Inflammatory macrophage treated with lipopolysaccharide for 4 hours (primary cell): ENCODE measurements around the gene RANBP10.

Source experiments
- DNase-seq: peaks from one replicate; pipeline ENCODE4 v3.0.0-alpha.2; 2020

The RANBP10 gene

DNA sequence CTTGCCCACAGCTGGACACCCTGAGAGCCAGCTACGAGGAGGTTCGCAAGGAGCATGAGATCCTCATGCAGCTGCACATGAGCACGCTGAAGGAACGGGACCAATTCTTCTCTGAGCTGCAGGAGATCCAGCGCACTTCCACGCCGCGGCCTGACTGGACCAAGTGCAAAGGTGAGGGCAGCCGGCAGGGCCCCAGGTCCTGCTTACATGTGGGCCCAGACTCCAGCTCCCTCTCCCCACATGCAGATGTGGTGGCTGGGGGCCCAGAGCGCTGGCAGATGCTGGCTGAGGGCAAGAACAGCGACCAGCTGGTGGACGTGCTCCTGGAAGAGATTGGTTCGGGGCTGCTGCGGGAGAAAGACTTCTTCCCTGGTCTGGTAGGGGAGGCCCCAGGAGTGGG is 19.5 kb upstream of the RANBP10 start:
- no peak for DNase-seq

DNA sequence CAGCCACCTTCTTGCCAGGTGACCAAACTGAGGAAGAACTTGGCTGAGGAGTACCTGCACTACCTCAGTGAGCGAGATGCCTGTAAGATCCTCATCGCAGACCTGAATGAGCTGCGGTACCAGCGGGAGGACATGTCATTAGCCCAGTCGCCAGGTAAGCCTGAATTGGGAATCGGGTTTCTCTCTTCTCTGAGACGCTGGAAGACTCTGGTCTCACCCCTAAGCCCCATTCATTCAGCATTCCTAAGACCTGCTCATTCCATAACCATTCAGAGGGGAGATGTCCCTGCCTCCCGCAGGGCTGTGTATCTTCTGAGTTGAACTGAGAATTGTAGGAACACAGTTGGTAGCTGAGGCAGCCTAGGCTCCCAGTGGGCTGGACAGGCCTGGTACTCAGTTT is 18.8 kb upstream of the RANBP10 start:
- DNase-seq = no peak

DNA sequence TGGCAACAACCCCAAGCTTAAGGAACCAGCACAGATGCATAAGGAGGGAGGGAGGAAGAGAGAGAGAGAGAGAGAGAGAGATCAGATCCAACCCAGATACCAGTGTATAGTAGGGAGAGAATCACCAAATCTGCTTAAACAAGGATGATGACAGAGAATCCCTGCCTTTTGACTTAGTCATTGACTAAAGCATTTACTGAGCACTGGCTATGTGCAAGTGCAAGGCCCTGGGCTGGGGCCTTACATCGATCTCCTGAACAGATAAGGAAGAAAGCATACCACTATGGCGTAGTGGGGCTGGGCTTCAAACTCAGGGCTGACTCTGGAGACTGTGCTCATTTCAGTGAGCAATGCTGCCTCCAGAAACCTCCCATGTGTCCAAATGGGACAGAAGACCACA is 16.2 kb upstream of the RANBP10 start:
- DNase-seq = no peak

DNA sequence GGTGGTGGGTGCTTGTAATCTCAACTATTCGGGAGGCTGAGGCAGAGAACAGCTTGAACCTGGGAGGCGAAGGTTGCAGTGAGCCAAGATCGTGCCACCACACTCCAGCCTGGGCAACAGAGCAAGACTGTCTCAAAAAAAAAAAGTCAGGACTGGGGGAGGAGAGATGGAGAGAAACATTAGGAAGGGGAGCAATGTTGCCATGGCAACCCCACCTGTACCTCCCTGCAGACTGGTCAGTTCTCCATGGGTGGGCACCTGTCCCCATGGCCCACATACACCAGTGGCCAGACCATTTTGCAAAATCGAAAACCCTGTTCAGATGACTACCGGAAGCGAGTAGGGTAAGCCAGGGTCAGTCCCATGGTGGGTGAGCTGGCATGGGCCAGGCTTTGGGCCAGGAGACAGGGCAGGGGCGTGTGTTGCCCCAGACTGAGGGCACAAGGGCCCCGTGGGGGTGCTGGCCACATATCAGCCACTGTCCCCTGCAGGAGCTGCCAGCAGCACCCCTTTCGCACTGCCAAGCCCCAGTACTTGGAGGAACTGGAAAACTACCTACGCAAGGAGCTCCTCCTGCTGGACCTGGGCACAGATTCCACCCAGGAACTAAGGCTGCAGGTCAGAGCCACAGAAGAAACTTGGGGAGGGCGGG is 14.4 kb upstream of the RANBP10 start:
- no peak for DNase-seq

DNA sequence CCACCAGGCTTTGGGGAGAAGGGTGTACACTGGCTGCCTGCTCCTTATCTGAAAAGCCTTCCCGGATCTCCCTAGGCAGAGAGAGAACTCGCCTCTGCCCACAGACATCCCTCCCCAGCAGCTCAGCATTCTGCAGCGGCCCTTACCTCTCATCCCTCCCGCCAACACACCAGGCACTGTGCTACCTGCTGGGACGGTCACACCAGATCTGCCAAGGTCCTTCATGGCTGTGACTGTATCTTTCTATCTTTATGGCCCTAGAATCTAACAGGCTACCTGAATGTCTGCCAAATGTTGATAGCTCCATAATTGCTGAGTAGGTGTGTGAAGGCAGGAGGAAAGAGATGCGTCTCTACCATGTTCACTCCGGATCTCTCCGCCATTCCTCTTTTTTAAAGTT is 8.2 kb upstream of the RANBP10 start:
- no peak for DNase-seq

DNA sequence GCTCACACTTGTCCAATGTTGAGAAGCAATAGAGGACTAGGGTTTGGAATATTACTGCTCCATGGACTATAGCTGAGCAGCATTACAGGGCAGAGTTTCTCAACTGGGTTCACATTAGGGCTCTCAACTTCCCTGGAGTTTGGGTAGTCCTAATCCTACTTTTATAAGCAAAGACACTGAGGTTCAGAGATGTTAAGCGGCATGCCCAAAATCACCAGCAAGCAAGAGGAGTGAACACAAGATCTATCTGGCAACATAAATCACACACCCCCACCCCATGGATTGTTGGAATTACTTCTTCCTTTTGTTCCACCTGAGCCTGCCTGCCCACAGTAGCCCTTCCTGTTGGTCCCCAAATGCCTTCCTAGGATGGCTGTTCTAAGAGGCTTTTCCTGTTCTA is 5.5 kb upstream of the RANBP10 start:
- DNase-seq = no peak

DNA sequence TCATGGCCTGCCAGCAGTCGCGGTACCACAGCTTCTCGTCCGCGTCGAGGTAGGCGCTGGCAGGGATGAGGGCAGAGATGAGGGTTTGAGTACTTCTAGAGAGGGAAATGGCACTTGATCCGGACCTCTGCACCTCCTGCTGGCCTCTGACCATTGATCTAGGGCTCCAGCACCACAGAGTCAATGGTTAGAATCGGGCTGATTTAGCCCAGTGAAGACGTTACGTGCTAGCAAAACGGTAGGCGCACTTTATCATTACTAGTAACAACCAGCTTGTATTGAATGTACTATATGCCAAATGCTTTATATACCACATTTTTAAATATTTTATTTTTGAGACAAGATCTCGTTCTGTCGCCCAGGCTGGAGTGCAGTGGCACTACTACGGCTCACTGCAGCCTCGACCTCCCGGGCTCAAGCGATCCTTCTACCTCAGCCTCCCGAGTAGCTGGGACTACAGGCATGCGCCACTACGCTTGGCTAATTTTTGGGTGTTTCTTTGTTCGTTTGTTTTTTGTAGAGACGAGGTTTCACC is 855 bp upstream of the RANBP10 start:
- no peak for DNase-seq

DNA sequence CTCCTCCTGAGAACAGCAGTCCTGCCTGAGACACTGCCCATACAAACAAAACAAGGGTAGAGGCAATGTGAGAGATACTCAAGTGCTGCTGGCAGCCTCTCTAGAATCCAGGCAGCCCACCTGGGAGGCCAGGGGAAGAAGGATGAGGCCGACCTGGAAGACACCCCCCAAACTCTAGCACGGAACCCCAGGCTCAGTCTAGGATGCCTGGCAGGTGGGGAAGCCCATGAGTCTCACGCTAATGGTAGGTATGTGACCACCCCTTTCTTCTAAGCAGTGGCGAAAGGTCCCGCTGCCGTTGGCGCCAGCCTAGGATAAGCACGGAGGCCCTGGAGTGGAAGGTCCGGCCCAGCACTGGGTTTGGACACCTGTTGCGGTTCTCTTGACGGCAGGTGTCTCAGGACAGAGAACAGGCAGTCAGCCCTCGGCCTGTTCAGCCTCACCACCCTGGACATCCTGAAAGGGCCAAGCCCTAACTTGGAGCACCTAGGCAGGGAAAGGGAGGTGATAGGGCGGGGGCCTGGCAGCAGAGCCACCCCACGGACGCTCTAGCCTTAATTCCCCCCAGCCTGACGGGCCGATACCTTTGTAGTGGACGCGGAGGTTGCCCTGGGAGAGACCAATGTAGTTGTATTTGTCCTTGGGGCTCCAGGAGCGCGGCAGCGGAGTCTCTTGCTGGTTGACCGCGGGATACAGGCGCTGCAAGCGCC is 487 bp downstream of the RANBP10 start:
- DNase-seq = no peak

DNA sequence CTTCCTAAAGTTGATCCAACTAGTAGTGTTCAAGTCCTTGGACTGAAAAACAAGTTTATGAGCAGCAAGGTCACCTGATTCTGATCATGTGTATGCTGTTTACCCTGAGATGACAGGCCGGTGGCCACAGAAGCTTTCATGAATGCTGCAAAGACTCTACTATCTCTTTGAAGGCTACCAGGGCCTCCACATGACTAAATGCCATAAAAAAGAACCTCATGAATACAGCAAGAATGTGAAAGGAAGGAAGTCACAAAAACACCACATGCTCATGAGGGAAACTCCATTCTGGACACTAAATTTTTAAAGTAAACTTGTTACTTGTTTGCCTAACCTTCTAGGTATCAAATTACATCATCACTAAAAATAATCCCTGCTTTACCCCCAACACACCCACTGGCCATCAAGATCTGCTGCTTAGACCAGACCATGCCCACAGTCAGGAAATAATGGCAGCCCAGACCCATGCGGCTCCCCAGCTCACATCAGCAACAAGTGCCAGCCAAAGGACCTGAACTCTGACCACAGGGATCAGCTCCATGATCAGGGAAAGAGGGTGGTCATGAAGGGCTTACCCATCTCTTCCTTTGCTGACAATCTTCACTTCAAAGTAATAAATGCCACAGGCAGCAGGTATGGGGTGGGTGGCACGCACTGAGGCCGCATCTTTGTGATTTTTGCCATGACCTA is 1.4 kb downstream of the RANBP10 start:
- peak; percentile 38 for DNase-seq

DNA sequence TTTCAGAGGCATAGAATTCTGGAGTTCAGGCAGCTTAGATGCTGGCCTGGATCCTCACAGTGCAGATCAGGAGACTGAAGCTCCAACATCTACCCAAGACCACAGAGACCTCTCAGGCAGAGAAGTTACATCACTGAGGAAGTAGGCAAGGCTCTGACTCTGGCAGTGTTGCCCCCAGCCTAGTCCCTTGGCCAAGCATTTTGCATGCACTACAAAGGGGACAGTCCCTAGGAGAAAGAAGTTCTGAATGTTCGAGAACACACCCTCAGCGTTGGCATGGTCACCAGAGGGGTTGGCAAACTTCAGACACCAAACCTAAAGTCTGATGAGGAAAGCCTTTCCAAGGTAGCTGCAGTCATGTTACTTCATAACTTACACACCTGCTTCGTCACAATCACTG is 2.5 kb downstream of the RANBP10 start:
- DNase-seq = peak; percentile 85

DNA sequence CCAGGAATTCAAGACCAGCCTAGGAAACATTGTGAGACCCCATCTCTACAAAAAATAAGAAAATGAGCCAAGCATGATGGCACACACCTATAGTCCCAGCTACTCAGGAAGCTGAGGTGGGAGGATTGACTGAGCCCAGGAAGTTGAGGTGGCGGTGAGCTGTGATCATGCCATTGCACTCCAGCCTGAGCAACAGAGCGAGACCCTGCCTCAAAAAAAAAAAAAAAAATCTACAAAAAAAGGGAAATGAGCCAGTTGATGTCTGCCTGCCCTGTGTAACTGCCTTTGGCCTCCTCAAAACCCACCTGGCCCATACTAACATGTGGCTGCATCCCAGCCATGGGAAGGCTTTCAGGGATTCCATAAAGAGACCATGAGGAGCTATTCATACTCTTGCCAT is 4.5 kb downstream of the RANBP10 start:
- no peak for DNase-seq

DNA sequence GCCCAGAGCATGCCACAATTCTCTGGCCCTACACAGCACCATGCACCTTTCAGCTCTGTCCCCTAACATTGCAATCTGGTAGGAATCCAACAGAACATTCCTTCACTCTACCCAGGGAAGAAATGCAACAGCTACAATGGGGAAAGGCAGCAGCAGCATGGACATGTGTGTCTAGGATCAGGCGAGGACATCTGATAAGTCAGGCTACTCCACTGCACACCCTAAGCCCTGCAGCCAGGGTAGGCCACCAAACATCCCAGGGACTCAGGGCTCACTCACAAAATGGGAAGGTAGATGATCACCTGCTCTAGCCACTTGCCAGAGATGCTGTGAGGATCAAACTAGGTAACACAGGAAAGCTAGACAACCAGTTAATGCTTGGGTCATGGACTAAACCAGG is 5.1 kb downstream of the RANBP10 start:
- DNase-seq = no peak

DNA sequence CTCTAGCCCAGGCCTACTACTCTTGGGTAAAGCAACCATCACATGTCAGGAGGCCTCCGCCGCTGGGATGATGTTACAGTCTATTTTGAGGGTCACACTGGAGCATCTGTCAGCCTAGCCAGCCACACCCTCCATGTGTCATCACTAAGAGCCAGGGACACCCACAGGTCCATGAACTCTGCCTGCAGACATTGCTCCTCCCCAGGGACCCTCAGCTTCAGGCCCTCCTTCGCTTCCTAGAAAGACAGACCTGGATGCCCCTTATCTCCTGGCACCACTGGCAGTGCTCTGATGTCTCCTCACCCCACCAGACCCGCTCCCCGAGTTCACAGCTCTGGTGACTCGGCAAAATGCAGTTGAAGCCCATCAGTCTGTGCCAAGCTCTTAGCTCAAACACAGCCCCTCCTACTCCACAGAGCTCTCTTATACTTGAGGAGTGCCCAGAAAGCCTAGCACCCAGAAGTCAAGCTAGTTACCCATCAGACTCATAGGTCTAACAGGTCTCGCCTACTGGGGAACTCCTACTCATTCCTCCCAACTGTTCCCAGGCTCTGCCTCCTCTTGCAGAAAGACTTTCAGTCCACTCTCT is 5.9 kb downstream of the RANBP10 start:
- peak; percentile 86 for DNase-seq

DNA sequence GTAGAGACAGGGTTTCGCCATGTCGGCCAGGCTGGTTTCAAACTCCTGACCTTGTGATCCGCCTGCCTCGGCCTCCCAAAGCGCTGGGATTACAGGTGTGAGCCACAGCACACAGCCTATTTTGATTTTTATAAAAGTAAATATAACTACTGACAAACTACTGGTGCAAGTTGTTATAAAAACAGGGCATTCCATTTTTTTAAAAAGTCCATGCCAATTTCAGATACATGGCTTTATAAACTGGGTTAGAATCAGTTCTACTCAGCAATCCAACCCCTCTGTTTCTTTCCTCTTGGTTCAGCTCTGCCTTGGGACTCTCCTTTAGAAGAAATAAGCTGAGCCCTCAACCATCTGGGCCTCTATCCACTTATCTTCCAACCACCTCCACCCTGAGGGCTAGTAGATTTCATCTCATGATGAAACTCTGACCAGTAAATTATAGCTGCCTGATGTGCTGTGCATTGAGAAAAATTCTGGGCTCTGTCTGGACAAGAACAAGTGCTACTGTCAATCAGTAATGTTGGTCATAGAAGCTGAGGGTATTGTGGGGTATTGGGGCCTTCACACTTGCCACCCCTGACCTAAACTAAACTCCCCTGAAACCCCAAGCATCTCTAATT is 10.2 kb downstream of the RANBP10 start:
- no peak for DNase-seq

DNA sequence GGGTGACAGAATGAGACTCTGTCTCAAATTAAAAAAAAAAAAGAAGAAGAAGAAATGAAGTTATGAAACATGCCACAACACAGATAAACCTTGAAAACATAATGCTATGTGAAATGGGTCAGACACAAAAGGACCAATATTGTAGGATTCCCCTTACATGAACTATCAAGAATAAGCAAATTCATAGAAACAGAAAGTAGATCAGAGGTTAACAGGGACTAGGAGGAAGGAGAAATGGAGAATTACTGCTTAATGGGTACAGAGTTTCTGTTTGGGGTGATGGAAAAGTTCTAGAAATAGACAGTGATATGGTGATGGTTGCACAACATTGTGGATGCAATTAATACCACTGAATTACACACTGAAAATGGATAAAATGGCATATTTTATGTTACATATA is 16.3 kb downstream of the RANBP10 start:
- DNase-seq = peak; percentile 86

DNA sequence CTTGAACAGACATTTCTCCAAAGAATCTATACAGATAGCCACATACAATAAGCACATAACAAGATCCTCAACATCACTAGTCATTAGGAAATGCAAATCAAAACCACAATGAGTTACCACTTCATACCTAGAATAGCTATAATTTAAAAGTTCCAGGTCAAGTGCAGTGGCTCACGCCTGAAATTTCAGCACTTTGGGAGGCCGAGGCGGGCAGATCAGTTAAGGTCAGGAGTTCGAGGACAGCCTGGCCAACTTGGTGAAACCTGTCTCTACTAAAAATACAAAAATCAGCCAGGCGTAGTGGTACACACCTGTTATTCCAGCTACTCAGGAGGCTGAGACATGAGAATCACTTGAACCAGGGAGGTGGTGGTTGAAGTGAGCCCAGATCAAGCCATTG is 19.9 kb downstream of the RANBP10 start:
- no peak for DNase-seq

DNA sequence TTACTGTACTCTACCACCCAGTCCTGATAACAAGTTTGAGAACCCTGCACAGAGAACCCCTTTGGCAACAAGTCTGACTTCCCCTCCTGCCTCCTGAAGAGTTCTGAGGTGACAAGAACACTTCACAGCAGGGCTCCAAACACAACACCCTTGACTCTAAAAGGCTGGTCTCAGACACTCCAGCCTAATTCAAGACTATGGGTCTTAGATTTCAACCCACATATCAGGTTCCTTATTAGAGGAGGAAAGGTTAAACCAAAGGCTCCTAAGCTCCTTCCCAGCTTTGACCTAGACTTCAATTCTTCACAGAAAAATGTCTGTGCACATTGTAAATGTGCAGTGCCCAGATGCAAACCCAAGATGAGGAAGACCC is 23.0 kb downstream of the RANBP10 start:
- no peak for DNase-seq

DNA sequence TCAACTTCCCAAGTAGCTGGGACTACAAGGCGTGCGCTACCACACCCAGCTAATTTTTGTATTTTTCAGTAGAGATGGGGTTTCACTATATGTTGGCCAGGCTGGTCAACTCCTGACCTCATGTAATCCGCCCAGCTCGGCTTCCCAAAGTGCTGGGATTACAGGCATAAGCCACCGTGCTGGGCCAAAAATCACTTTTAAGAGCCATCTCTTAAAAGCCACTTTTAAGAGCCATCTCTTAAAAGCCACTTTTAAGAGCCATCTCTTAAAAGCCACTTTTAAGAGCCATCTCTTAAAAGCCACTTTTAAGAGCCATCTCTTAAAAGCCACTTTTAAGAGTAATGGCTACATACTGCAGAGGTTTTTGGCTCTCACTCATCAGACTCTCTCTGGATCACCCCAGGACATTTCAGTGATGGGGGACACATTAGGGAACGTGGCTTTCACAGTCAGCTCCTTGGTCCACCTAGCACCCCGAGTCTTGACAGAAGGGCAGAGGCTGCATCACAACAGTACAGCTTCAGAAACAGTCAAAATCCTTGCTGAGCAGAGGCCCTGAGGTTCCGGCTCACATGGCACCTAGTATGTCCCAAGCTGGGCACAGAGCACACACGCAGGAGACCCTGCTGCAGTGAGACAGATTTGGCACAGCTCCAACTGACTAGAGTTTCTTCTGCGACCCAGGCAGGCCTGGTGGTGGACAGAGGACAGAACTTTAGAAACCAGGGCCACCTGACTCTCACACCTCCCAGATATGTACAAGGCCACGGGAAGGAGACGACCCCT is 23.6 kb downstream of the RANBP10 start:
- no peak for DNase-seq

DNA sequence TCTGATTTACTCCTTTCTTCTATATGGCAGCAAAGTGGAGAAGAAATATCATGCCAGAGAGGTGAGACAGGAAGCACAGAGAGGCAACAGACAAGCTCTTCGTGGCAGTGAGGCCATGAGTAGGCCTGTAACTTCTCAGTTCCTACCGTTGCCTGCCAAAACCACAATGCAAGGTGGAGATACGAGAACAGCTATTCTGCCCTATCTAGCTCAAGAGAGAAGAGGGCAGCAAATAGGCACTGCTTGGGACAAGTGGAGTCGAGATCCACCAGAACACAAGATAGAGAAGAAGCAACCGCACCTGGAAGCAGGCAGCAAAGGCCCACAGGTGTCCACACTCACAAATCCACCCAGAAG is 24.8 kb downstream of the RANBP10 start:
- no peak for DNase-seq

DNA sequence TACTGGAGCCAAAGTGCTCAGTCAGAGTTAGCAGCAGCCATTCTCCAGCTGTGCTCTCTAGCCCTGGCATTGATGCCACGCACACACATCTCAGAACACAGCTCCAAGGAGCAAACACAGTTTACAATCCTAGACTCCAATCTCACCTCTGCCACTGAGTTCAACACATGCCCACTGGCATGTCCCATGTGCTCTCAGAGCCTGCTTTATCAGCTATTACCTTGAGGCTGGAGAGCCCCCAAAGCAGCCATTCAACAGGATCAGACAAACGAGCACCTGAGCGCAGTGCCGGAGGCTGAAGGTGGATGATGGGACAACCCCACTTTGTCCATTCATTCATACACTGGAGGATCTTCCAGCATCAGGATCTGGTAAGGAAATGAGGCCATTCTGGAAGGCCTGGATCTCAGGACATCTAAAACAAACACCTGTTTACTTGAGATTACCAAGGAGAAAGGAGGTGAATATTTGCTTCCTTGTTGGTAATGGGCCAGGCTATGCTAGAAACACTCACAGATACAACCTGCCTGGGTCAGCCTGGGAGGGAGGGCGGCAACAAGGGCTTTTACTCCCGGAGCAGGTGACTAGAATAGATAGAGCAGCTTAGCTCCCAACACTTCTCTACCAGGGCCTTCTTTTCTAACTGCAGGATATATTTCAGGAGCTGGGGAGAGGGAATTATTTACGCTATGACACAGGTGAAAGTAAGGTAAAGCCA is 25.4 kb downstream of the RANBP10 start:
- DNase-seq = no peak

DNA sequence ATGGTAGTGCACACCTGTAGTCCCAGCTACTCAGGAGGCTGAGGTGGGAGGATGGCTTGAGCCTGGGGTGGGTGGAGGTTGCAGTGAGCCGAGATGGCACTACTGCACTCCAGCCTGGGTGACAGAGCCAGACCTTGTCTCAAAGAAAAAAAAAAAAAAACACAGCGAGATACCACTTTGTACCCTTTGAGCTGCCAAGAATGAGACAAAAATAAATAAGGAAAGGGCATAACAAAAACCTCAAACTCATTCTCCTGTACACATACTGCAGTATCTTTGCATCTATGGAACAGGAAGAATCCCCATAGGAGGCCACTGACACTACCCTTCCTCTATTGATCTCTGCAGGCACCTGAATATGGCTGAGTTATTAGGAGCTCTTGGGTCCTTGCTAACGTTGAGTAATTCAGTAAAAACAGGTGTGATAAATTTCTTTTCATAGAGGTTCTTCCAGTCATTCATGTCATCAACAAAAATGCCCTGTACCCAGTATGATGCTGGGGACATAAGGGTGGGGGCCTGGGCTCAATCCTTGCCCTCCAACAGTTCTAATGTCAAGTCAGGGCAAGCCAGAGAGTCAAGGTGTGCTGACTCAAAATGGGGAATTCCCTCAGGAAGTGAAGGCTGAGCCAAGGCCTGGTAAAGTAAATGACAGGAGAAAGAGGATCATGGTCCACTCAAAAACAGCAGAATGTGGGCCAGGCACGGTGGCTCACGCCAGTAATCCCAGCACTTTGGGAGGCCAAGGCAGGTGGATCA is 26.9 kb downstream of the RANBP10 start:
- no peak for DNase-seq
